Ovary (tissue), 3 donors: ENCODE data around the gene LRMDA.

ENCODE experiments used
- EP300 ChIP-seq: sonication (generic); formaldehyde crosslinking; IDR thresholded peaks from one replicate; pipeline ENCODE4 v1.6.1; 2017; ENCODE audit warnings: antibody characterized with exemption
- POLR2A ChIP-seq: fragments of 450-650 bp; IDR thresholded peaks from one replicate; pipeline ENCODE4 v1.6.1; 2017; ENCODE audit warnings: antibody characterized with exemption, mild to moderate bottlenecking, moderate library complexity
- TF ChIP-seq, protein P1 (sequence below), 3 donors: fragments of 450-650 bp in 2 of 3; fragments of 200-600 bp in 1 of 3; IDR thresholded peaks; one replicate each; pipeline versions ENCODE4 v1.5.1 to v1.8.0; 2016 to 2022; ENCODE audit warnings: antibody characterized with exemption in 3 of 3, mild to moderate bottlenecking in 1 of 3
- donor health status: DM: no; HTN: no; CAD: no.

DNA sequence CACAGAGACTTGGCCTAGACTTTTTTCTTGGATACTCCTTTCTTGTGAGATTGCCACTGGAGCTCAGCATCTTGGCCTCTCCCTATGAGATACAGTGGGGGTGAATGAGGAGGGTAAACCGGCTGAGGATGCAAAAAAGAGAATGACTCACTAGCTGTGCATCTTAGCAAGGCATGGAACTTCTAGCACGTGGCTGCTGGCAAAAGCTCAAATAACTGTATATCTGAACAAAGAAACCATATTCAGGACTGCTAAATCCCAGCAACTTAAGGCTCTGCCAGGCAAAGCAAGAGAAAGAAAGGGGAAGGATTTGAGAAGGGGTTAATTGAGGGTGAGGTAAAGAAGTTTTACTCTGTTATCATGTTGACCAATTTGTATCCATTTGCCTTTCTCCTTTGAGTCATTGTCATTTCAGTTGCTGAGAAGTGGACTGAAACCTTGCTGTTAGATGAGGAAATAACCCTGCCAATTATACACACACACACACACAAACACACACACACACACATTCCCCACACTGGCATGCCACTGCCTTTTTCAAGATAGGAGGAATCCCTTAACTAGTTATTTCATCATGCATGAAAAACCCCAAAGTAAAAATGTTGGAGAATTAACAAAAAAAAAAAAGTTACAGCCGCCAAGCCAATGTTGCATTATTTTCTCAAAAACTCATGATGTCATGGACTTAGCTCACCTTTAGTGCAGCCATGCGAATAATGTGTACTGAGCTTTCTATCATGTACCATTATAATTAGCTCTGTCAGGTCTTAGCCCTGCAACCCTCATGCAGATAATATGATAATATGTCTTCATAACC is 997.3 kb downstream of the LRMDA start:
- TF ChIP-seq, protein P1, sequence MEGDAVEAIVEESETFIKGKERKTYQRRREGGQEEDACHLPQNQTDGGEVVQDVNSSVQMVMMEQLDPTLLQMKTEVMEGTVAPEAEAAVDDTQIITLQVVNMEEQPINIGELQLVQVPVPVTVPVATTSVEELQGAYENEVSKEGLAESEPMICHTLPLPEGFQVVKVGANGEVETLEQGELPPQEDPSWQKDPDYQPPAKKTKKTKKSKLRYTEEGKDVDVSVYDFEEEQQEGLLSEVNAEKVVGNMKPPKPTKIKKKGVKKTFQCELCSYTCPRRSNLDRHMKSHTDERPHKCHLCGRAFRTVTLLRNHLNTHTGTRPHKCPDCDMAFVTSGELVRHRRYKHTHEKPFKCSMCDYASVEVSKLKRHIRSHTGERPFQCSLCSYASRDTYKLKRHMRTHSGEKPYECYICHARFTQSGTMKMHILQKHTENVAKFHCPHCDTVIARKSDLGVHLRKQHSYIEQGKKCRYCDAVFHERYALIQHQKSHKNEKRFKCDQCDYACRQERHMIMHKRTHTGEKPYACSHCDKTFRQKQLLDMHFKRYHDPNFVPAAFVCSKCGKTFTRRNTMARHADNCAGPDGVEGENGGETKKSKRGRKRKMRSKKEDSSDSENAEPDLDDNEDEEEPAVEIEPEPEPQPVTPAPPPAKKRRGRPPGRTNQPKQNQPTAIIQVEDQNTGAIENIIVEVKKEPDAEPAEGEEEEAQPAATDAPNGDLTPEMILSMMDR (IDR thresholded peaks at IDR 0.05): no peak
- no peak for TF ChIP-seq POLR2A
- no peak for TF ChIP-seq EP300
